ENCODE data around the gene HOXC6.
"Not testable (repeated sequence)": the region's sequence is repeated elsewhere in the genome, so short reads cannot be mapped to it uniquely, and the experiment has no call there.

Gene HOXC6

GRCh38 chr12:54030442-54030801 lies 2.2 kb downstream of the HOXC6 start:
- no peak for DNase-seq (ENCODE audit: low read depth)

GRCh38 chr12:54030889-54031471 lies 2.7 kb downstream of the HOXC6 start:
- DNase-seq (ENCODE audit: low read depth): no peak

GRCh38 chr12:54031480-54031879 lies 3.2 kb downstream of the HOXC6 start:
- DNase-seq (ENCODE audit: low read depth): no peak

- DNase-seq (ENCODE audit: low read depth): no peak
Observed at GRCh38 chr12:54032086-54032619, 3.9 kb downstream of the HOXC6 start.

GRCh38 chr12:54032627-54033100 lies 4.4 kb downstream of the HOXC6 start, which contains the start of gene HOXC5:
Gene HOXC5 (plus strand): TSS chr12:54033050. CDS start chr12:54033123, 73 bp downstream.
- DNase-seq (ENCODE audit: low read depth): peak; percentile 27

GRCh38 chr12:54033106-54033979 lies 5.1 kb downstream of the HOXC6 start:
- no peak for DNase-seq (ENCODE audit: low read depth)

- no peak for DNase-seq (ENCODE audit: low read depth)
Observed at GRCh38 chr12:54033980-54034784, 5.9 kb downstream of the HOXC6 start.

- no peak for DNase-seq (ENCODE audit: low read depth)
Observed at GRCh38 chr12:54034785-54035310, 6.6 kb downstream of the HOXC6 start.

GRCh38 chr12:54035568-54036264 lies 7.5 kb downstream of the HOXC6 start:
- no peak for DNase-seq (ENCODE audit: low read depth)

- no peak for DNase-seq (ENCODE audit: low read depth)
Observed at GRCh38 chr12:54036620-54037359, 8.6 kb downstream of the HOXC6 start.

- DNase-seq (ENCODE audit: low read depth): no peak
Observed at GRCh38 chr12:54037360-54038283, 9.4 kb downstream of the HOXC6 start.

- DNase-seq (ENCODE audit: low read depth): no peak
Observed at GRCh38 chr12:54038284-54038870, 10.1 kb downstream of the HOXC6 start.

GRCh38 chr12:54038871-54039414 lies 10.7 kb downstream of the HOXC6 start:
- no peak for DNase-seq (ENCODE audit: low read depth)

GRCh38 chr12:54039417-54040147 lies 11.3 kb downstream of the HOXC6 start:
- DNase-seq (ENCODE audit: low read depth): no peak

- no peak for DNase-seq (ENCODE audit: low read depth)
Observed at GRCh38 chr12:54040148-54040494, 11.9 kb downstream of the HOXC6 start.

- no peak for DNase-seq (ENCODE audit: low read depth)
Observed at GRCh38 chr12:54040648-54041047, 12.4 kb downstream of the HOXC6 start.

GRCh38 chr12:54041097-54041690 lies 13.0 kb downstream of the HOXC6 start:
- DNase-seq (ENCODE audit: low read depth): no peak

GRCh38 chr12:54042033-54042432 lies 13.8 kb downstream of the HOXC6 start:
- DNase-seq (ENCODE audit: low read depth): not testable (repeated sequence)
